ENCODE results near the gene FBXL19.

FBXL19 gene, protein sequence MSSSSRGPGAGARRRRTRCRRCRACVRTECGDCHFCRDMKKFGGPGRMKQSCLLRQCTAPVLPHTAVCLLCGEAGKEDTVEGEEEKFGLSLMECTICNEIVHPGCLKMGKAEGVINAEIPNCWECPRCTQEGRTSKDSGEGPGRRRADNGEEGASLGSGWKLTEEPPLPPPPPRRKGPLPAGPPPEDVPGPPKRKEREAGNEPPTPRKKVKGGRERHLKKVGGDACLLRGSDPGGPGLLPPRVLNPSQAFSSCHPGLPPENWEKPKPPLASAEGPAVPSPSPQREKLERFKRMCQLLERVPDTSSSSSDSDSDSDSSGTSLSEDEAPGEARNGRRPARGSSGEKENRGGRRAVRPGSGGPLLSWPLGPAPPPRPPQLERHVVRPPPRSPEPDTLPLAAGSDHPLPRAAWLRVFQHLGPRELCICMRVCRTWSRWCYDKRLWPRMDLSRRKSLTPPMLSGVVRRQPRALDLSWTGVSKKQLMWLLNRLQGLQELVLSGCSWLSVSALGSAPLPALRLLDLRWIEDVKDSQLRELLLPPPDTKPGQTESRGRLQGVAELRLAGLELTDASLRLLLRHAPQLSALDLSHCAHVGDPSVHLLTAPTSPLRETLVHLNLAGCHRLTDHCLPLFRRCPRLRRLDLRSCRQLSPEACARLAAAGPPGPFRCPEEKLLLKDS

GRCh38 chr16:30923554-30924075, at the start of gene FBXL19:
Gene FBXL19 (plus strand): TSS chr16:30923572. CDS start chr16:30925755, 2,183 bp downstream.
- H3K4me3 ChIP-seq (ENCODE audit: low read depth, low read length), result peak within 1 kb of the TSS; percentile 98
- no peak for DNase-seq (ENCODE audit: low read depth)
- no peak for TF ChIP-seq MAX (IDR thresholded peaks at IDR 0.05; ENCODE audit: low read depth, low read length)
- no peak for TF ChIP-seq CTCF (IDR thresholded peaks at IDR 0.05; ENCODE audit: low read depth, low read length)
- TF ChIP-seq POLR2A (IDR thresholded peaks at IDR 0.05; ENCODE audit: extremely low read depth, insufficient read length), result no peak
- TF ChIP-seq MYC (IDR thresholded peaks at IDR 0.05; ENCODE audit: low read depth, low read length), result no peak

DNA sequence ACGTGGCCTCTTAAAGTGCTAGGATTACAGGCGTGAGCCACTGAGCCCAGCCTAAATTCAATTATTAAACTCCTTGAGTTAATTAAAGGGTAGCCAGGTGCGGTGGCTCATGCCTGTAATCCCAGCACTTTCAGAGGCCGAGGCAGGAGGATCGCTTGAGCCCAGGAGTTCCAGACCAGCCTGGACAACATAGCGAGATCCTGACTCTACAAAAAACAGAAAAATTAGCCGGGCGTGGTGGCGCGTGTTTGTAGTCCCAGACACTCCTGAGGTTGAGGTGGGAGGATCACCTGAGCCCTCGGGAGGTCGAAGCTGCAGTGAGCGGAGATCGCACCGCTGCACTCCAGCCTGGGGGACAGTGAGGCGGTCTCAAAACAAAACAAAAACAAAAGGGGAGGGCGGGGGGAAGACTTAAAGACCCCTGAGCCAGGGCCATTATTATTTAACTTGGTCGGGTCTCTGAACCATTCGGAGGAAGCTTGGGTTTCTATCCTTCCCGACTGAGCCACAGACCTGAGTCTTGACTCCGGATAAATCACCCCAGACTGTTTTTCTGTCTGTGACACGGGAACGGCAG, 49.0 kb upstream of the FBXL19 start:
- no peak for TF ChIP-seq POLR2A (IDR thresholded peaks at IDR 0.05; ENCODE audit: extremely low read depth, insufficient read length)
- TF ChIP-seq CTCF (IDR thresholded peaks at IDR 0.05; ENCODE audit: low read depth, low read length), result no peak
- no peak for TF ChIP-seq MYC (IDR thresholded peaks at IDR 0.05; ENCODE audit: low read depth, low read length)
- no peak for TF ChIP-seq MAX (IDR thresholded peaks at IDR 0.05; ENCODE audit: low read depth, low read length)
- DNase-seq (ENCODE audit: low read depth), result no peak
- H3K4me3 ChIP-seq (ENCODE audit: low read depth, low read length), result peak overlapping the region; percentile 64

DNA sequence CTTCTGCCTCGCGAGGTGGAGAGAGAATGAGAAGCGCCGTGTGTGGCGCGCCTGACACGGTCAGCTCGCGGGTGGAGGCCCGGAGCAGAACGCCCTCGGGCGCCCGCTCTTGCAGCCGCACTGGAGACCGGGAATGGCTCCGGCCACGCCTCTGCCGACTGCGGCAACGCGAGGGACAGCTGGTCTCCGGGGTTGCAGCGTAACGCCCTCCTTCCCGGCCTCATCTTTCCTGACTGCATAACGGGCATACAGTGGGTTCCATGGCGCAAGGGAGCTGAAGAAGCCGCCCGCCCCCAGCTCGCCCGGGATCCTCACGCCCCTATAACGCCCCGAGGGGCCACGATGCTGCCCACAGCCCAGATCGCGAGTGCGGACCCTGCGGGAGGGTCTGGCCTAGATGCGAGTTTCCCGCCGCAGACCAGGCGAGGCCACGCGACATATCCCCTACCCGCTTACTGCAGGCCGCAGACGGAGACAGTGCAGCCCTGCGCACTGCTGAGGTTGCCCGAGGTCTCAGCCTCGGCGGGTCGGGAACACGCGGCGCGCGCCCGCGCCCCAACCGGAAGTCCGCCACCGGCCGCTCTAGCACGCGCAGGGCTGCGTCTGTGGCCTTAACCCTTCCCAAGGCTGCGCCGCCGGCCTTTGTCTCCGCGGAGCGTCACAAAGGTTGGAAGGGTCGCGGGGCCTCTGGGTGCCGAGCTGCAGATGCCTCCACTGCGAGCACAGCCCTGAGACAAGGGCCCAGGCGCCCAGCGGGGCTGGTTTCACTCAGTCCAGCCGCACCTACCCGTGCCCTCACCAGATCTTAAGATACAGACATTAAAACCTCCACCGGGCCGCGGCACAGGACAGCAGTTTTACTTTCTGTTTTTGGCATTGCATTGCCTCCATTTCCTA, 48.3 kb upstream of the FBXL19 start:
- DNase-seq (ENCODE audit: low read depth), result peak; percentile 95
- TF ChIP-seq POLR2A (IDR thresholded peaks at IDR 0.05; ENCODE audit: extremely low read depth, insufficient read length) (peak; percentile 97), MYC (IDR thresholded peaks at IDR 0.05; ENCODE audit: low read depth, low read length) (peak; percentile 83), MAX (IDR thresholded peaks at IDR 0.05; ENCODE audit: low read depth, low read length) (peak; percentile 87), CTCF (IDR thresholded peaks at IDR 0.05; ENCODE audit: low read depth, low read length) (no peak)

GRCh38 chr16:30875871-30876801, 47.2 kb upstream of the FBXL19 start:
- peak; percentile 13; the same call in 1 of the 2 replicates for TF ChIP-seq MYC (IDR thresholded peaks at IDR 0.05; ENCODE audit: low read depth, low read length)
- TF ChIP-seq CTCF (IDR thresholded peaks at IDR 0.05; ENCODE audit: low read depth, low read length), result no peak
- peak; percentile 81 for DNase-seq (ENCODE audit: low read depth)
- peak overlapping the region; percentile 64 for H3K4me3 ChIP-seq (ENCODE audit: low read depth, low read length)

More for the DNA sequence above, 48.3 kb upstream of the FBXL19 start:
- peak overlapping the region; percentile 64 for H3K4me3 ChIP-seq (ENCODE audit: low read depth, low read length)

Data from NB4 (cell line).